Vagina (tissue), 2 donors: ENCODE measurements around the gene PDCD4. TPM values are rescaled to one million over a fixed set of nuclear protein-coding genes. Genes with fewer than 3 reads are reported as not detected.
"Not testable (repeated sequence)": the region's sequence is repeated elsewhere in the genome, so short reads cannot be mapped to it uniquely, and the experiment has no call there.

Source experiments
- DNase-seq, 2 donors: peaks; one replicate each; pipeline ENCODE4 v3.0.0-alpha.2; 2017; ENCODE audit errors: extremely low spot score in 2 of 2
- H3K27ac ChIP-seq: fragments of 200-600 bp; sonication (generic); one replicate; pipeline ENCODE4 v1.5.1; 2019
- H3K27me3 ChIP-seq: fragments of 200-600 bp; sonication (generic); one replicate; pipeline ENCODE4 v1.5.1; 2019
- H3K36me3 ChIP-seq, 2 donors: fragments of 200-600 bp; sonication (generic); one replicate each; pipeline ENCODE4 v1.5.1; 2017 to 2019
- H3K4me1 ChIP-seq: fragments of 200-600 bp; sonication (generic); one replicate; pipeline ENCODE4 v1.5.1; 2019
- H3K4me3 ChIP-seq, 2 donors: fragments of 200-600 bp; sonication (generic); 1 replicate in 1 of 2; 2 replicates in 1 of 2; pipeline ENCODE4 v1.5.1; 2016 to 2019
- H3K9me3 ChIP-seq: fragments of 200-600 bp; sonication (generic); one replicate; pipeline ENCODE4 v1.5.1; 2019
- CTCF ChIP-seq, 3 experiments: fragments of 450-650 bp in 2 of 3; fragments of 200-600 bp in 1 of 3; sonication (generic) in 1 of 3; IDR thresholded peaks; one replicate each; pipeline ENCODE4 v1.5.1; 2017 to 2019; ENCODE audit warnings: antibody characterized with exemption in 3 of 3, mild to moderate bottlenecking in 2 of 3, moderate library complexity in 2 of 3
- POLR2A ChIP-seq, 2 donors: fragments of 450-650 bp; IDR thresholded peaks; one replicate each; pipeline ENCODE4 v1.6.1; 2017; ENCODE audit warnings: antibody characterized with exemption in 2 of 2, mild to moderate bottlenecking in 2 of 2, moderate library complexity in 2 of 2
- POLR2AphosphoS5 ChIP-seq, 2 donors: sonication (generic); formaldehyde crosslinking; IDR thresholded peaks; one replicate each; pipeline ENCODE4 v1.9.0; 2017; ENCODE audit warnings: antibody characterized with exemption in 2 of 2, mild to moderate bottlenecking in 2 of 2, low read depth in 1 of 2; ENCODE audit not compliant: insufficient read depth in 1 of 2
- intact Hi-C: fragments of 100-400 bp; cut with DNase I; formaldehyde crosslinking; loops from one replicate; pipeline ENCODE4 v1.15.1; 2023
- total RNA-seq: library from RNA; depleted of rRNA; stranded (reverse); fragments of >200 nt; gene quantifications from one replicate; pipeline ENCODE4 v1.2.3, GENCODE V29; 2016

The PDCD4 gene
- total RNA-seq, 1 donor from 2014 or later: 110 TPM

DNA sequence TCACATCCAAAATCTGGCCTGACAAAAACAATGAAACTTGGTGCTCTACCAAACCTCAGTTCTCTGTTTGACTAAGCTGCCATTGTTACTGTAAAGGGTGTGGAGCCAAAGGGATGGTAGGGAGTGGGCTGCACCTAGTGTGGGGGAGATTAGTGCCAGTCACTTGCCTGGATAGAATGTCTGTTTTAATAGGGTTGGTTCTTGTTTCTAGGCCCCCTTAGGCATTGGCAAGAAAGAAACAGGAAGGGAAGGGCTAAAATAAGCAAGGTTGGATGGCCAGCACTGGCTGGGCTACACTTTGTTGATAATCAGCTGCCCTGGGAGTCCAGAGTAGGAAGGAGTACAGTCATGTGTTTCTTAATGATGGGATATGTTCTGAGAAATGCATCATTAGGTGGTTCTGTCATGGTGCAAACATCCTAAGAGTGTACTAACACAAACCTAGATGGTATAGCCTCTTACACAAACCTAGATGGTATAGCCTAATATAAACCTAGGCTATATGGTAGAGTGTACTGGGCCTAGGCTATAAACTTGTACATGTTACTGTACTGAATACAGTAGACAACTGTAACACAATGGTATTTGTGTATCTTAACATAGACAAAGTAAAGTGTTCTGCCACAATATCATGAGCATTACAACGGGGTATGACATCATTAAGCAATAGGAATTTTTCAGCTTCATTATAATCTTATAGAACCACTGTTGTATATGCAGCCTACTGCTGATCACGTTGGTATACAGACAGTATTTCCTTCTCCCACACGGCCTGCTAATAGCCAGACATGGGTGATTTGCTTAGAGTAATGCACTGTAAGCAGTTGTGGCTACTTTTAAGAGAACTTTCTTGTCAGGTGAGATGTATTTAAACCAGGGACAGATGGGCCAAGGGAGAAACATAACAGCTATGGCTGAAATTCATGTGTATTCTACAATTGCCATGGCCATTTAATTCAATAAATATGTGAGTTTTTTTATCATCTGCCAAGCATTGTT, 31.9 kb downstream of the PDCD4 start:
- Histone ChIP-seq H3K27me3 (no peaks in the 10 kb centered on the region), H3K4me3 (no peak overlapping the region), H3K9me3 (no peaks in the 10 kb centered on the region), H3K27ac (no peak overlapping the region), H3K36me3 (peaks cover 4 to 27% of the 10 kb centered on the region in 2 donors), H3K4me1 (peaks cover 17% of the 10 kb centered on the region)
- TF ChIP-seq POLR2A (IDR thresholded peaks at IDR 0.05) (no peak), CTCF (IDR thresholded peaks at IDR 0.05) (no peak), POLR2AphosphoS5 (IDR thresholded peaks at IDR 0.05; ENCODE audit: insufficient read depth in 1 of 2, low read depth in 1 of 2) (no peak)
- no peak for DNase-seq
- intact Hi-C loops: no loop called here

DNA sequence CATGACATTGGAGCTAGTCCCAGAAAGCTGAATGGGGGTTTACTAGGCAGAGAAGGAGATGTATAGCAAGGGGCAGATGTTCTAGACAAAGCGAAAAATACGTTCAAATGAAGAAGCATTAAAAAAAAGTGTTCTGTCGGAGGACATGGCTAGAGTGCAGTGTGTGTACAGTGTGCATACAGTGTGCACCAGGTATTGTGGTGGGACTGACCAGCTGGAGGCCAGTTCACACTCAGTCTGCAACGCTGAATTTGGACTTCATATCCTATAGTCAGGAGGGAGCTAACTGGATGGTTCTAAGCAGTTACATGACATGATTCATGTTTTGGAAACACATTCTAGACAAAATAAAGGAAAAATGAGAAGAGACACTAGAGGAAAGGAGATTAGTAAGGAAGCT, 38.4 kb downstream of the PDCD4 start:
- intact Hi-C loops: no loop called here
- no peaks in the 10 kb centered on the region for H3K9me3 ChIP-seq

GRCh38 chr10:110912374-110912773, 40.6 kb downstream of the PDCD4 start:
- Histone ChIP-seq H3K9me3 (no peaks in the 10 kb centered on the region), H3K4me3 (no peak overlapping the region), H3K27ac (no peak overlapping the region), H3K4me1 (peaks cover 16% of the 10 kb centered on the region), H3K36me3 (no peaks in the 10 kb centered on the region), H3K27me3 (no peaks in the 10 kb centered on the region)
- TF ChIP-seq POLR2AphosphoS5 (IDR thresholded peaks at IDR 0.05; ENCODE audit: insufficient read depth in 1 of 2, low read depth in 1 of 2) (no peak), POLR2A (IDR thresholded peaks at IDR 0.05) (no peak), CTCF (IDR thresholded peaks at IDR 0.05) (no peak)
- intact Hi-C loops: no loop called here
- DNase-seq: no peak

More for the DNA sequence above, 38.4 kb downstream of the PDCD4 start:
- TF ChIP-seq POLR2AphosphoS5 (IDR thresholded peaks at IDR 0.05; ENCODE audit: insufficient read depth in 1 of 2, low read depth in 1 of 2) (no peak), CTCF (IDR thresholded peaks at IDR 0.05) (no peak), POLR2A (IDR thresholded peaks at IDR 0.05) (no peak)
- Histone ChIP-seq H3K4me1 (no peaks in the 10 kb centered on the region), H3K27me3 (no peaks in the 10 kb centered on the region), H3K4me3 (no peak overlapping the region), H3K36me3 (no peaks in the 10 kb centered on the region), H3K27ac (no peak overlapping the region)
- DNase-seq: no peak

DNA sequence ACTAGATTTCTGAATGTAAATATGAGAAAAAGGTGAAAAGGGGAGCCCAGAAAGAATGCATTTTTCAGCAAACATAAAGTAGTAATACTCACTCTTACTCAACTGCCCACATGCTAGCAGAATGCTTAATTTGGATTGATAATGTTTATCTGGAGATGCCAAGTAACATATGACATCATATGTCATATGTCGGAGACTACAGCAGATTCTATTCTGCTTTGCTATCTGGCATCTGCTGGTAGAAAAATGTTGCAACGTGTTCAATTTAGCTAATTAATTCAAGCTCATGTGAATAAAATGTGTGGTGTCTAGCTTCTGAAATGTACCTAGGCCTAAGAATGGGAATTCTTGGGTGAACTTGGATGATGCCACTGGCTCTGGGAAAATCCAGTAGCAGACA, 42.7 kb downstream of the PDCD4 start:
- Histone ChIP-seq H3K27ac (no peak overlapping the region), H3K4me1 (peaks cover 25% of the 10 kb centered on the region), H3K4me3 (no peak overlapping the region), H3K36me3 (no peaks in the 10 kb centered on the region), H3K27me3 (no peaks in the 10 kb centered on the region), H3K9me3 (no peaks in the 10 kb centered on the region)
- intact Hi-C loops: no loop called here
- DNase-seq: no peak
- no peak for TF ChIP-seq CTCF (IDR thresholded peaks at IDR 0.05)
- no peak for TF ChIP-seq POLR2A (IDR thresholded peaks at IDR 0.05)
- TF ChIP-seq POLR2AphosphoS5 (IDR thresholded peaks at IDR 0.05; ENCODE audit: insufficient read depth in 1 of 2, low read depth in 1 of 2): no peak

- H3K9me3 ChIP-seq: no peaks in the 10 kb centered on the region
- no peaks in the 10 kb centered on the region for H3K36me3 ChIP-seq
- intact Hi-C loops: no loop called here
- no peaks in the 10 kb centered on the region for H3K27me3 ChIP-seq
- no peak for DNase-seq
- no peak overlapping the region for H3K27ac ChIP-seq
- H3K4me1 ChIP-seq: peaks cover 25% of the 10 kb centered on the region
- TF ChIP-seq POLR2AphosphoS5 (IDR thresholded peaks at IDR 0.05; ENCODE audit: insufficient read depth in 1 of 2, low read depth in 1 of 2) (no peak), CTCF (IDR thresholded peaks at IDR 0.05) (no peak), POLR2A (IDR thresholded peaks at IDR 0.05) (no peak)
- H3K4me3 ChIP-seq: no peak overlapping the region
These were observed 43.3 kb downstream of the PDCD4 start for GRCh38 chr10:110915035-110915434.

GRCh38 chr10:110915600-110915999, 43.9 kb downstream of the PDCD4 start:
- H3K27me3 ChIP-seq, intact Hi-C loops, DNase-seq, H3K9me3 ChIP-seq, H3K36me3 ChIP-seq, H3K27ac ChIP-seq, H3K4me3 ChIP-seq: not testable (repeated sequence)
- H3K4me1 ChIP-seq: peaks cover 25% of the 10 kb centered on the region
